ENCODE measurements around the gene DPH3. TPM values are rescaled to one million over a fixed set of nuclear protein-coding genes. Genes with fewer than 3 reads are reported as not detected.

DPH3 gene
- total RNA-seq, 1 donor from 2014 or later = 30.5 TPM

GRCh38 chr3:16303037-16303575 is 38.4 kb upstream of the DPH3 start:
- Mint-ChIP-seq H3K27me3 (ENCODE audit: unreplicated experiment) (no peaks in the 10 kb centered on the region), H3K4me1 (ENCODE audit: low read depth, unreplicated experiment) (peaks cover 17% of the 10 kb centered on the region), H3K36me3 (ENCODE audit: unreplicated experiment) (peaks cover 3% of the 10 kb centered on the region), H3K27ac (ENCODE audit: unreplicated experiment) (no peak overlapping the region), H3K4me3 (ENCODE audit: unreplicated experiment) (no peak overlapping the region), H3K9me3 (ENCODE audit: unreplicated experiment) (no peaks in the 10 kb centered on the region)
- DNase-seq = no peak
- TF ChIP-seq, protein P1, sequence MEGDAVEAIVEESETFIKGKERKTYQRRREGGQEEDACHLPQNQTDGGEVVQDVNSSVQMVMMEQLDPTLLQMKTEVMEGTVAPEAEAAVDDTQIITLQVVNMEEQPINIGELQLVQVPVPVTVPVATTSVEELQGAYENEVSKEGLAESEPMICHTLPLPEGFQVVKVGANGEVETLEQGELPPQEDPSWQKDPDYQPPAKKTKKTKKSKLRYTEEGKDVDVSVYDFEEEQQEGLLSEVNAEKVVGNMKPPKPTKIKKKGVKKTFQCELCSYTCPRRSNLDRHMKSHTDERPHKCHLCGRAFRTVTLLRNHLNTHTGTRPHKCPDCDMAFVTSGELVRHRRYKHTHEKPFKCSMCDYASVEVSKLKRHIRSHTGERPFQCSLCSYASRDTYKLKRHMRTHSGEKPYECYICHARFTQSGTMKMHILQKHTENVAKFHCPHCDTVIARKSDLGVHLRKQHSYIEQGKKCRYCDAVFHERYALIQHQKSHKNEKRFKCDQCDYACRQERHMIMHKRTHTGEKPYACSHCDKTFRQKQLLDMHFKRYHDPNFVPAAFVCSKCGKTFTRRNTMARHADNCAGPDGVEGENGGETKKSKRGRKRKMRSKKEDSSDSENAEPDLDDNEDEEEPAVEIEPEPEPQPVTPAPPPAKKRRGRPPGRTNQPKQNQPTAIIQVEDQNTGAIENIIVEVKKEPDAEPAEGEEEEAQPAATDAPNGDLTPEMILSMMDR (IDR thresholded peaks at IDR 0.05; ENCODE audit: partially characterized antibody, unreplicated experiment) = no peak

- Mint-ChIP-seq H3K4me1 (ENCODE audit: low read depth, unreplicated experiment) (peaks cover 17% of the 10 kb centered on the region), H3K36me3 (ENCODE audit: unreplicated experiment) (peaks cover 13% of the 10 kb centered on the region), H3K9me3 (ENCODE audit: unreplicated experiment) (no peaks in the 10 kb centered on the region), H3K27me3 (ENCODE audit: unreplicated experiment) (no peaks in the 10 kb centered on the region), H3K4me3 (ENCODE audit: unreplicated experiment) (no peak overlapping the region), H3K27ac (ENCODE audit: unreplicated experiment) (no peak overlapping the region)
- DNase-seq = no peak
- TF ChIP-seq, protein P1 (IDR thresholded peaks at IDR 0.05; ENCODE audit: partially characterized antibody, unreplicated experiment) = no peak
These were observed 37.4 kb upstream of the DPH3 start for GRCh38 chr3:16302082-16302631.

GRCh38 chr3:16301507-16301906 is 36.8 kb upstream of the DPH3 start:
- no peak overlapping the region for H3K27ac Mint-ChIP-seq (ENCODE audit: unreplicated experiment)
- DNase-seq = no peak

GRCh38 chr3:16300881-16301359 is 36.2 kb upstream of the DPH3 start:
- Mint-ChIP-seq H3K9me3 (ENCODE audit: unreplicated experiment) (no peaks in the 10 kb centered on the region), H3K4me1 (ENCODE audit: low read depth, unreplicated experiment) (peaks cover 17% of the 10 kb centered on the region), H3K27me3 (ENCODE audit: unreplicated experiment) (no peaks in the 10 kb centered on the region), H3K36me3 (ENCODE audit: unreplicated experiment) (peaks cover 23% of the 10 kb centered on the region), H3K27ac (ENCODE audit: unreplicated experiment) (no peak overlapping the region), H3K4me3 (ENCODE audit: unreplicated experiment) (no peak overlapping the region)
- TF ChIP-seq, protein P1 (IDR thresholded peaks at IDR 0.05; ENCODE audit: partially characterized antibody, unreplicated experiment) = no peak
- DNase-seq = no peak

More at GRCh38 chr3:16301507-16301906, 36.8 kb upstream of the DPH3 start:
- Mint-ChIP-seq H3K27me3 (ENCODE audit: unreplicated experiment) (no peaks in the 10 kb centered on the region), H3K4me1 (ENCODE audit: low read depth, unreplicated experiment) (peaks cover 17% of the 10 kb centered on the region), H3K9me3 (ENCODE audit: unreplicated experiment) (no peaks in the 10 kb centered on the region), H3K4me3 (ENCODE audit: unreplicated experiment) (no peak overlapping the region), H3K36me3 (ENCODE audit: unreplicated experiment) (peaks cover 19% of the 10 kb centered on the region)
- TF ChIP-seq, protein P1 (IDR thresholded peaks at IDR 0.05; ENCODE audit: partially characterized antibody, unreplicated experiment) = no peak

DNA sequence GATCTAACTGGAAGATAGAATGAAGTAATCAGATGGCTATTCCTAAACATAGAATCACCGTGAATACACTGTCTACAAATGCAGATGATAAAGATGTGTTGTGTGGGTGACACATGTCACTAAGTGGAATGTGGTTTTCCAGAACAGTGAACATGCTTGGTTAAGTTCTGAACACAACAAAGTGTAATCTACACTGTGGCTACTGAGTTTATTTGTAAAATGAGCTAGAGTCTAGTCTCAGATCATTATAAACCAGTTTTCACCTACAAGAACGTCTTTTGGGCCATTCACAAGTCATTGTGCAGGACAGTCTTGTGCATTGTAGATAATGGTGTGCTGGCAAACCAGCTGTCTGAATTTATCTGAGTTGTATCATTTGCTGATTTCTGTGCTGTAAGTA is 35.6 kb upstream of the DPH3 start:
- H3K27ac Mint-ChIP-seq (ENCODE audit: unreplicated experiment) = no peak overlapping the region
- H3K36me3 Mint-ChIP-seq (ENCODE audit: unreplicated experiment) = peaks cover 23% of the 10 kb centered on the region
- no peaks in the 10 kb centered on the region for H3K27me3 Mint-ChIP-seq (ENCODE audit: unreplicated experiment)
- no peak overlapping the region for H3K4me3 Mint-ChIP-seq (ENCODE audit: unreplicated experiment)
- H3K4me1 Mint-ChIP-seq (ENCODE audit: low read depth, unreplicated experiment) = peaks cover 17% of the 10 kb centered on the region
- H3K9me3 Mint-ChIP-seq (ENCODE audit: unreplicated experiment) = no peaks in the 10 kb centered on the region
- DNase-seq = no peak
- TF ChIP-seq, protein P1 (IDR thresholded peaks at IDR 0.05; ENCODE audit: partially characterized antibody, unreplicated experiment) = no peak
